ENCODE results near the gene TMEM131L.

Gene TMEM131L

DNA sequence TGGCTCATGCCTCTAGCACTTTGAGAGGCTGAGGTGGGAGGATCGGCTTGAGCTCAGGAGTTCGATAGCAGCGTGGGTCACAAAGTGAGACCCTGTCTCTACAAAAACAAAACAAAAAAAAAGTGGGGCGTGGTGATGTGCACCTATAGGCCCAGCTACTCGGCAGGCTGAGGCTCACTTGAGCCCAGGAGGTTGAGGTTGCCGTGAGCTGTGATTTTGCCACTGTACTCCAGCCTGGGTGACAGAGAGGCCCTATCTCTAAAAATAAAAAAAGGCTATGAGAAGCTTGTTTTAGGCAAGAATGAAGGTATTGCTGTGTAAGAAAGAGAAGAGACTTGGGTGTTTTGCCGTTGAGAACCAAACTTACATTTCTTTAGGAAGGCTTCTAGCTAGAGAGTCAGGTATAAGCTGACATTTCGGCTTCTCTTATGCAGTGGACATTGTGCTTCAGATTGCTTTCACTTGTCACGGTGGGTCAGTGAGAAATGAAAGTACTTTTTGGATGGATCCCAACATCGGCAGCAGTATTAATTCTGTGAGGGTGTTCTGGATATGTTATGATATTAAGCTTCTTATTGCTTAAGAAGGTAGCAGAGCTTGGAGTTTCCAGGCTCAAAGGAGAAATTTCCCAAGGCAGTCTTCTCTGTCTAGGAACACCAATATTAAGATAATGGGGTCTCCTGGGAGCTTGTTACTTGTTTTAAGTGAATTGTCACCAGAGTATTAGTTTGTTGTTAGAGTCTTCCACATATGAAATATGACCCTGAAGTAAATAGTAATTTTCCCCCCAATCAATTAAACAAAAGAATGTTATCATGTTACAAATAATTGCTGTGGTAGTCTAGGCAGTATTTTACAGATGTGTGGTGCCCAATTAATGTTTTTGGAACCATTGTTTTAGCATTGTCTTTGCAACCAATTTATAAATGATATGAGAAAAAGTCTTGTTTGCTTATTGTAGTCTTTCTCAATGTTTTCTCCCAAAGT lies 17.6 kb downstream of the TMEM131L start:
- Mint-ChIP-seq H3K27ac (peak overlapping the region; percentile 84), H3K27me3 (no peaks in the 10 kb centered on the region), H3K4me3 (peak overlapping the region; percentile 75), H3K36me3 (peaks cover 18% of the 10 kb centered on the region), H3K4me1 (peaks cover 89% of the 10 kb centered on the region), H3K9me3 (no peaks in the 10 kb centered on the region)
- no peak for ATAC-seq

DNA sequence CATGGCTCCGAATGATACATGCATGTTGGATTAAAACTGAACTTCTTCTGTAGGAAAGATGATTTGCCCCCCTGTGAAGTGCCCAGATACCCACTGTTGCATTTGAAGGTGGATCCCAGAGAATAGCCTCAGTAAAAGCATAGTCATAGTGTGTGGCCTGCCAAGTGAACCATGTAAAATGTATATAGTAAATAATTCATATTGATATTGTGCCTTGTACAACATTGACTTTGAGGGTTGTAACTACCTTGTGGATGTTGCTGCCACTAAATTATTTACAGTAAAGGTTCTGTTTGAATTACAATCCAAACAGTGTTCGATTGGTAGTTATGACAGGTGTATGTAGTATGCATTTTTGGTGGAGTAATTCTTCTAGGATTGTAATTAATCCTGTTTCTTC lies 19.2 kb downstream of the TMEM131L start:
- peak overlapping the region; percentile 88 for H3K27ac Mint-ChIP-seq
- H3K27me3 Mint-ChIP-seq, result no peaks in the 10 kb centered on the region
- peaks cover 89% of the 10 kb centered on the region for H3K4me1 Mint-ChIP-seq
- H3K4me3 Mint-ChIP-seq, result no peak overlapping the region
- peaks cover 10% of the 10 kb centered on the region for H3K36me3 Mint-ChIP-seq
- H3K9me3 Mint-ChIP-seq, result no peaks in the 10 kb centered on the region
- no peak for ATAC-seq

DNA sequence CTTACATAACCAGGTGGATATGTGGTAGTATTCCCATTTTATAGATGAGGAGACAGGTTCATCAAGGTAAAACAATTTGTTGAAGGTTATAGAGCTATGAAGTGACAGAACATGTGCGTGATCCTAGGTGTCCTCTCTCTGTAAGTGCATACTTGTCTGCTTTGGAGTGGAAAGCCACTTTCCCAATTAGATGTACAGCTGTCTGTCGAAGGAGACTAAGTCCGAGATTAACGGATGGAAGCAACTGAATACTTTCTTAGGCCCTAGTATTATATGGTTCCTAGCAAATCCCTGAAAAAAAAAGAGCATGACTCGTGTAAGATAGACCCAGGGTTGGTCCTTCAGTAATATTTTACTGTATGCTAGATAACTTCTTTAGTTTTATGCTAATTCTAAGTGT lies 19.7 kb downstream of the TMEM131L start:
- Mint-ChIP-seq H3K27ac (peak overlapping the region; percentile 88), H3K4me3 (peak overlapping the region; percentile 38), H3K27me3 (no peaks in the 10 kb centered on the region), H3K9me3 (no peaks in the 10 kb centered on the region), H3K36me3 (peaks cover 5% of the 10 kb centered on the region), H3K4me1 (peaks cover 87% of the 10 kb centered on the region)
- ATAC-seq, result no peak

DNA sequence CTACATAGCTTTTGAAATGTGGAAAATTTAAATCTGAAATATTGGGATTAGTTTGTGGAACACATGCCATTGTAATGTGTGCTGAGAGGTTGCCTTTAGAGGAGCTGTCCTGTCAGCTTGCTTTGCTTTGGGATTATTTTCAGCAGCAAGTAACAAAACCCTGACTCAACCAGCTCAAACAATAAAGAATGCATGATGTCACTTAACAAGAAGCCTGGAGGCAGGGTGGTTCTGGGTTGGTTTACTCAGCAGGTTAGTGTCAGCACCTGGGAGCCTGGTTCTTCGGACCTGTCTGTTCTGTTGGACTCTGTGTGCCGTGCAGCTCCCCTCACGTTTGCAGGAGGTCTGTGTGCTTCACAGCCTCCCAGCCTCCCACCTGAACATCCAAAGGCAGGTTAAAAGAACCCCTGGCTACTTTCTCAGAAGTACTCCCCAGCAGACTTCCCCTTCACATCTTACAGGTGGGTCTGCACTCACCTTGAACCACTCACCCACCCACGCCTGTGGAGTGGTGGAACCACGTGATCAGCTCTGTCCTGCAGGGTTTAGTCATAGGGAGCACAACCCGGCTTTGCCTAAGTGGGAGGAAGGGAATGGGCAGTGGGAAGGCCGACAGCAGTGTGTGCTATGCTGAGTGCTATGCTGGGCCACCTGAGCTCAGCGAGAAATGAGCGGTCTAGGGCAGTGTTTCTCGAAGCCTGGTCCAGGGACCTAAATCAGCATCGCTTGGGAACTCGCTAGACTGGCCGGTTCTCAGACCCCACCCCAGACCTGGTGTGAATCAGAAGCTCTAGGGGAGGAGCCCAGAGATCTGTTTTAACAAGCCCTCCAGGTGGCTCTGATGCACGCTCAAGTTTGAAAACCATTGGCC lies 20.4 kb downstream of the TMEM131L start:
- Mint-ChIP-seq H3K9me3 (no peaks in the 10 kb centered on the region), H3K36me3 (peaks cover 6% of the 10 kb centered on the region), H3K27me3 (no peaks in the 10 kb centered on the region), H3K4me3 (peak overlapping the region; percentile 75), H3K4me1 (peaks cover 88% of the 10 kb centered on the region), H3K27ac (peak overlapping the region; percentile 88)
- ATAC-seq, result no peak

DNA sequence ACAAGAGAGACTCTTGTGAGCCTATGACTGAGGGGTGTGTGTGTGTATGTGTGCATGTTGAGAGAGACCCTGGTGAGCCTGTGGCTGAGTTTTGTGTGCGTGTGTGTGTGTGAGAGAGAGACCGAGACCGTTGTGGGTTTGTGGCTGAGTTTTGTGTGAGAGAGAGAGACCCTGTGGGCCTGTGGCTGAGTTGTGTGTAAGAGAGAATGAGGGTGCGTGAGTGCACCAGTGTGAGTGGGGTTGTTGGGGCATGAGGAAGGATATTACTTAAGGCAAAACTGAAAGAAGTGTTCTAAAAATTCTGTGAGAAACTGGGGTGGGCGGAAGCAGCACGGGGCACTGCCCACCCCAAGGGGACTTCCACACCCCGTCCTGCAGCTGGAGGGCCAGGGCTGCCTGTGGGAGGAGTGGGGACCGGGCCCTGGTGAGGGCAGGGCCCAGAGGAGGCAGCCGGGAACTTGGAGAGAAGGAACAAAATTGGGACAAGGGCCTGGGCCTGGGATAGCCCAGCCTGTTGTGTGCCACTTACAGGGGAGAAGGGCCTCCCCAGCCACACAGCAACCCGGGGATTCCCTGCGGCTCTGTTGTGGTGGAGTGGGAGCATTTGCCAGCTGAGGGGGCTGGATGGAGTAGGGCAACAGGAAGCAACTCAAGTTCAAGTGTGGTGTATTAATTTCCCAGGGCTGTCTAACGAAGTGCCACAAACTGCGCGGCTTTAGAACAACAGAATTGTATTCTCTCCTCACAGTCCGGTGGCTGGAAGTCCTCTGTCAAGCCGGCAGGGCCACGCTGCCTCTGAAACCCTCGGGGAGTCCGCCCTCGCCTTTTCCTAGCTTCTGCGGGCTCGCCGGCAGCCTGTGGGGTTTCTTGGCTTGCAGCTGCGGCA lies 22.1 kb downstream of the TMEM131L start:
- ATAC-seq, result peak; percentile 87
- Mint-ChIP-seq H3K9me3 (no peaks in the 10 kb centered on the region), H3K4me1 (peaks cover 80% of the 10 kb centered on the region), H3K4me3 (peak overlapping the region; percentile 75), H3K27me3 (no peaks in the 10 kb centered on the region), H3K27ac (peak overlapping the region; percentile 88), H3K36me3 (peaks cover 12% of the 10 kb centered on the region)

DNA sequence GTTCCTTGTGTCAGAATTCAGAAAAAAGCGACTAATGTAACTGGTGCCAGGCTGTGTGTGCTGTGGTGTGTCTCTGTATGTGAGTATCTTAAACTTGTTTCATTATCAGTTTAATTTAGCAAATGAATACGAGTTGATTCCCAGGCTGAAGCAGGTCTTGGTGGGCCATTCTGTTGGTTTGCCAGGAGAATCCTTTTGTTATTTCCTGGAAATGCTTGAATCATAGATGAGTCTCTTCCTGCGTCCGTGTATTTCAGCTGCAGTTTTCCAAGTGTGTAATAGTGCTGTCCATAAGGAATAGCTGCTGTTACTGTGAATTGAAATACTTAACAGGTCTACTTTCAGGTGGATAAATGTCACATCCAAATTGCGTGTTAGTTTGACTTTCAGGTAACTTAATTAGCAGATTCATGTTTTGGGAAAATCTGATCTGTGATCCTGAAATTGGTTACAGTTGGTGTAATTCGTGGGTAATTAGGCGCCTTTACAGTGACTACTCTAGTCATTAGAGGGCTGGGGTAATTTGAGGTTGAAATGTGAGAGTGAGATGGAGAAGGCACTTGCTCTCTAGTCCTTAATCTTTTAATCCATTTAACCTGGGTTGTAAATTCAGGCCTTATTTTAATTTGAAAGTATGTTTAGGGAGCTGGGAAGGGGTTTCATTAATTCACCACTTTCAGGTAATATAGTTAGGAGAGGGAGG lies 23.8 kb downstream of the TMEM131L start:
- Mint-ChIP-seq H3K4me3 (peak overlapping the region; percentile 75), H3K9me3 (no peaks in the 10 kb centered on the region), H3K4me1 (peaks cover 85% of the 10 kb centered on the region), H3K27ac (peak overlapping the region; percentile 88), H3K27me3 (no peaks in the 10 kb centered on the region), H3K36me3 (peaks cover 18% of the 10 kb centered on the region)
- no peak for ATAC-seq

DNA sequence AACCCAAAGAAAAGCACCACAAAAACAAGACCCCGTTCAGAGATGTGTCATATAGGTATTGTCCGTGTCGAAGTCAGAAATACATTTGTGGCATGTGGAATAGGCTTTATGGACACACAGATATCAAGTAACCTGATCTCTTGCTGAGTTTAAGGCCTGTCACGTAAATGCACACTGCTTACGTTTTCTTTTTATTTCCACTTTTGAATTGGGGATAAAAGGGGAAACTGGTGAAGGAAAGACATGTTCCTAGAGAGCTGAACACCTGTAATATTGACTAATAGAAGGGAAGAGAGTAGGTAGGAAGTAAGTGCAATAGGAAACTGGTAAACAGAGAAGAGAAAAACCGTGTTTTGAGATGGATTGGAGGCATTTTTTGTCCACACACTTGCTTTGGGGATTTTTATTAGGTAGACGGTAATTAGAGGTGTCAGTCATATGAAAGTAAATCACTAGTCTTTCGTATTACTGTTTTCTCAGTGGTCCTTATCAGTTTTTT lies 24.9 kb downstream of the TMEM131L start:
- ATAC-seq, result no peak
- Mint-ChIP-seq H3K27me3 (no peaks in the 10 kb centered on the region), H3K4me1 (peaks cover 86% of the 10 kb centered on the region), H3K4me3 (peak overlapping the region; percentile 75), H3K36me3 (peaks cover 26% of the 10 kb centered on the region), H3K9me3 (no peaks in the 10 kb centered on the region), H3K27ac (peak overlapping the region; percentile 88)

DNA sequence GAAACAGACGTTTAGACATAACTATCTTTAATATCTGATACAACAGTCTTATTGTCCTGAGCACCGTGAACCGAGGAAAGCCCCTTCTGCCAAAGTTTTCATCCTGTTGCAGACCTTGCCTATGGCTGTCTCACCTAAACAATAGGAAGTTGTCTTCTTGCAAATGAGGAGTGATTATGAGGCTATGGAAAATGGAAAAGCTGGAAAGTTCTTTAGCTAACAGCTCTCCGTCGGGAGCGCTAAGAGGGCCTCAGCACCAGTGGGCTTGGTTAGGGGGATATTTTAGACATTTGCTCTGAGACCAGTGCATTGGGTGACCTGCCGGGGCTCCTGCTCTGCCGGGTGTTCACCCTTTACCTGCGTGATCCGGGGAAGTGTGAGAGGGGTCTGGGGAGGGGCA lies 28.4 kb downstream of the TMEM131L start:
- H3K4me1 Mint-ChIP-seq, result peaks cover 87% of the 10 kb centered on the region
- peak overlapping the region; percentile 77 for H3K27ac Mint-ChIP-seq
- H3K36me3 Mint-ChIP-seq, result peaks cover 37% of the 10 kb centered on the region
- H3K4me3 Mint-ChIP-seq, result peak overlapping the region; percentile 58
- H3K9me3 Mint-ChIP-seq, result no peaks in the 10 kb centered on the region
- no peak for ATAC-seq
- H3K27me3 Mint-ChIP-seq, result no peaks in the 10 kb centered on the region

DNA sequence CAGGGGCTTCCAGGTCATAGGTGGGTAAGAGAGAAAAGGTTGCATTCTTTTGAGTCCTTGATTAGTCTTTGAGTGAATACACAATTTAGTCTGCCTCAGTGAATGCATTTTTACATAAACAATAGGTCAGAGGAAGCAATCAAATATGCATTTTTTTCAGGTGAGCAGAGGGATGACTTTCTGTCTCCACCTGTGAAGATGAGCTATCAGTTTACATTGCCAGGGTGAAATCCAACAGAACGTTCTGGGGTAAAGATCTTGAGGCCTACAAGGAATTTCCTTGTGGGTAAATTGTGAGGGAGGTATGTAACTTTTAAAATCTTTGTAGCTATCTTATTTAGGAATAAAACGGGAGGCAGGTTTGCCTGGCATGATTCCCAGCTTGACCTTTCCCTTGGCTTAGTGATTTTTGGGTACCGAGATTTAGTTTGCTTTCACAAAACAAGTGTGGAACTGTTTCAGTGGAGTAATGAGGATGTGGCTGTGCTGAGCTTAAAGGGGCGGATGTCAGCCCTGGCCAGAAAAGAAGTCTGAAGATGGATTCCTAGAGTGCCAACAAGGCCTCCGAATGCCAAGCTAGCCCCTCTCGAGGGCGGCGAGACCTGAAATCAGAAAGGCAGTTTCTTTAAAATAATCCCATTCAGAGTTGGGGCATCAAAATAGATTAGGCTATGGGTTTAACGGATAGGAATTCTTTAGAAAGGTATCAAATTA lies 29.5 kb downstream of the TMEM131L start:
- Mint-ChIP-seq H3K4me3 (peak overlapping the region; percentile 58), H3K36me3 (peaks cover 48% of the 10 kb centered on the region)
- ATAC-seq, result no peak

DNA sequence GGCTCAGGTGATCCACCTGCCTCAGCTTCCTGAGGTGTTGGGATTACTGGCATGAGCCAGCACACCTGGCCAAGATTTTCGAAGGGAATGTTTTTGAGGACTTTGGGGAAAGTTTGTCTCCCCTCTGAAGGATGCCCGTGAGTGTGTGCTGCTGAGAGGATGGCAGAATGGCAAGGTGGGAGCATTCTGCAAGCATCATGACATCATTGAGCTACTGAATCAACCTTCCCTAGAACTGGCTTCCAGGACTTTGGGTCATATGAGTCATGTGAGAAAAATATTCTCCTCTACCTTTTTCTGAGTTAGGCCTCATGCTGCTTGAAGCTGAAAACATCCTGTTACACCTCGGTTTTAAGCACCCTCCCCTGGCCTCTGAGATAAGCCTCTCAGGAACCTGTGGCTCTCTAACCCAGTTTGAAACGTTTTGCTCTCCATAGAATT lies 31.0 kb downstream of the TMEM131L start:
- Mint-ChIP-seq H3K27ac (peak overlapping the region; percentile 77), H3K27me3 (no peaks in the 10 kb centered on the region), H3K4me1 (peaks cover 90% of the 10 kb centered on the region), H3K36me3 (peaks cover 45% of the 10 kb centered on the region), H3K4me3 (peak overlapping the region; percentile 56), H3K9me3 (no peaks in the 10 kb centered on the region)
- ATAC-seq, result peak; percentile 62

More for the DNA sequence above, 29.5 kb downstream of the TMEM131L start:
- Mint-ChIP-seq H3K27ac (peak overlapping the region; percentile 77), H3K4me1 (peaks cover 89% of the 10 kb centered on the region), H3K9me3 (no peaks in the 10 kb centered on the region), H3K27me3 (no peaks in the 10 kb centered on the region)

DNA sequence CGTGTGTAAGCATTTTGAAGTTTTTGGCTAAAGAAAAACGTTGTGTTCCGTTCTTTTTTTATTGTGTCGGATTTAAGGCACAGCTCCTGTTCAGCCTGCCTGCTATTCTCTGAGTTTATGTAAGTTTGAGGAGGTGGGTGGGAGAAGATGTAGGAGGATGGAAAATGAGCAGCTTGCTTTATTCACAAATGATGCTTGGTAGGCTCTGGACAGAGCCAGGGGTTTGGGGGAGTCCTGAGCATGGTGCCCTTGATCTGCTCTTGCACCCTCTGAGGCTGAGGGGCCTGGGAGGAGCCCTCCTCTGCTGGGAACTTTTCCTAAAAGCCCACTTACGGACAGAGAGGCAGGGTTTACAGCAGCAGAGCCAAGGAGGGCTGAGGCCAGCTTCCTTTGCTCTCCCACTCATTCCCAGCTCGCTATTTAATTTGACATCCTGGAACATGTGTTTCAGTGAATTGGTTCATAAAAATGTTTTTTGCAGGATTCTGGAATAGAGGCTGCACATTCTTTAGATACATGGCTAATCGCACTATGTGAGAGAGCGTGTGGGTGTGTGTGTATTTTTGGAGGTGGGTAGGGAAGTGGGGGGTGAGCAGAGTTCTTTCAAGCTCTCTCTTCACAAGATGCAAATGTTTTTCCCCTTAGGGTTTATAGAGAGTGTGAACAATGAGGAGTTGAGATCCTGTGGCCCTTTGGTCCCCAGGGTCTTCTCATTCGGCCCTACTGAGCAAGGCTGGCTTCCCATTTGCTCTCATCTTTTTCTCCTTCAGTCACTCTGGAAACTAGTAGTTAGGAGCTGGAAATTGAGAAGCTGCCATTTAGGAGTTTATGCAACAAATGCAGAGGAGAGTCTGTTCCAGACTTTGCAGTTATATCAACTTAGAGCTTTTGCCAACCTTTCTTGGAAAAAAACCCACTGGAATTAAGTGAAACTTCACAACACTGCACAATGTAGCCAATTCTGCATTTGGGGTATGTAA lies 32.1 kb downstream of the TMEM131L start:
- peak; percentile 87 for ATAC-seq
- peaks cover 91% of the 10 kb centered on the region for H3K4me1 Mint-ChIP-seq
- H3K27me3 Mint-ChIP-seq, result no peaks in the 10 kb centered on the region
- peak overlapping the region; percentile 77 for H3K27ac Mint-ChIP-seq
- H3K4me3 Mint-ChIP-seq, result peak overlapping the region; percentile 56
- H3K36me3 Mint-ChIP-seq, result peaks cover 39% of the 10 kb centered on the region
- no peaks in the 10 kb centered on the region for H3K9me3 Mint-ChIP-seq

DNA sequence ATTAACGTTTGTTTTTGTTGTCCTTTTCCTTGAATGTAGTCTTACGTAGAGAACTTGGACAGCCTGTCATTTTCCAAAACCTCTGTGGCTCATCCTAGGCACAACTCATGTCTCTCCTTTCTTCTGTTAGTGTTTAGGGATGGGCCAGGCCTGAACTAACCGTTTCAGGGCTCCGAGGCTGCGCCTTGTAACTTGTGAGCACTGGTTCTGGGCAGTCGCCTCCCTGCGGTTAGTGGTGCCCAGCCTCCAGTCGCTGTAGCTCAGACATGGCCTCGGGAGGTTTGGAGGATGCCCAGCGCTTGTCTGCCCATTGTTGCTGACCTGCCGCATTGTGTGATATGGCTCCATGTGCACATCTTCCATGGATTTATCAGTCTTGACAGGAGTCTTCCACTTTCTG lies 32.8 kb downstream of the TMEM131L start:
- no peak for ATAC-seq
- Mint-ChIP-seq H3K27me3 (no peaks in the 10 kb centered on the region), H3K4me3 (peak overlapping the region; percentile 56), H3K27ac (peak overlapping the region; percentile 77), H3K9me3 (no peaks in the 10 kb centered on the region), H3K36me3 (peaks cover 39% of the 10 kb centered on the region), H3K4me1 (peaks cover 91% of the 10 kb centered on the region)
